ENCODE results near the gene KTN1. TPM values are rescaled to one million over a fixed set of nuclear protein-coding genes. Genes with fewer than 3 reads are reported as not detected.

The KTN1 gene
- total RNA-seq, 2 donors from 2014 or later: 109 to 112 TPM

- peaks cover 5% of the 10 kb centered on the region for H3K36me3 Mint-ChIP-seq
- peaks cover 11 to 16% of the 10 kb centered on the region in 2 donors for H3K4me1 Mint-ChIP-seq (ENCODE audit: low read depth in 2 of 2)
- no peaks in the 10 kb centered on the region for H3K27me3 Mint-ChIP-seq
- ATAC-seq (no peak), DNase-seq (ENCODE audit: low spot score) (no peak)
- no peaks in the 10 kb centered on the region for H3K9me3 Mint-ChIP-seq
- H3K4me3 Mint-ChIP-seq: no peak overlapping the region
- H3K27ac Mint-ChIP-seq: no peak overlapping the region
Observed at GRCh38 chr14:55607386-55607785, 27.4 kb downstream of the KTN1 start.

DNA sequence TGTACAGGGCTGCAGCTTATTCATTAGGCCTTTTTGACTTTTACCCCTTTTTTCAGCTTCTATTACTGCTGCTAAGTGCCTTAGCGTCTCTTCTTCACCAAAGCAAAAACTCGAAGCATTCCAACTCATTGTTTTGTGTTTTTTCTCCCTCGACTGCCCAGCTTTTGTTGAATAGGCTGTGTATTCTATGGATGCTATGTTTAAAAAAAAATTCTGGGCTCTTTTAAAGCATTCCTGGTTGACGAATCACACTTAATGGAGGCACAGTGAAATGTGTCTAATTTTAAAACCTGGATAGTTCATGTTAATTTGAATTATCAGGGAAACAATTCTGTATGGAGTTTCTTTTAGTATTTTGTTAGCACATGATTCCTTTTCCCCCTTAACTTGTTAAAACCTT lies 29.7 kb downstream of the KTN1 start:
- DNase-seq (ENCODE audit: low spot score) (no peak), ATAC-seq (no peak)
- Mint-ChIP-seq H3K9me3 (no peaks in the 10 kb centered on the region), H3K27ac (peak overlapping the region in 1 of 2 donors; percentile 40), H3K4me3 (no peak overlapping the region), H3K36me3 (peaks cover 14% of the 10 kb centered on the region), H3K4me1 (ENCODE audit: low read depth in 2 of 2) (peaks cover 18 to 30% of the 10 kb centered on the region in 2 donors), H3K27me3 (no peaks in the 10 kb centered on the region)

GRCh38 chr14:55610713-55611370 lies 30.8 kb downstream of the KTN1 start:
- peaks cover 22 to 30% of the 10 kb centered on the region in 2 donors for H3K4me1 Mint-ChIP-seq (ENCODE audit: low read depth in 2 of 2)
- ATAC-seq (no peak), DNase-seq (ENCODE audit: low spot score) (no peak)
- H3K27me3 Mint-ChIP-seq: no peaks in the 10 kb centered on the region
- H3K4me3 Mint-ChIP-seq: no peak overlapping the region
- no peak overlapping the region for H3K27ac Mint-ChIP-seq
- H3K9me3 Mint-ChIP-seq: no peaks in the 10 kb centered on the region
- H3K36me3 Mint-ChIP-seq: peaks cover 18% of the 10 kb centered on the region

GRCh38 chr14:55611859-55612258 lies 31.9 kb downstream of the KTN1 start:
- Mint-ChIP-seq H3K9me3 (no peaks in the 10 kb centered on the region), H3K36me3 (peaks cover 26% of the 10 kb centered on the region), H3K4me1 (ENCODE audit: low read depth in 2 of 2) (peaks cover 23 to 30% of the 10 kb centered on the region in 2 donors), H3K27me3 (no peaks in the 10 kb centered on the region), H3K4me3 (no peak overlapping the region), H3K27ac (peak overlapping the region in 1 of 2 donors; percentile 60)
- ATAC-seq (no peak), DNase-seq (ENCODE audit: low spot score) (no peak)

GRCh38 chr14:55614304-55614703 lies 34.3 kb downstream of the KTN1 start:
- no peak for DNase-seq (ENCODE audit: low spot score)
- no peaks in the 10 kb centered on the region for H3K9me3 Mint-ChIP-seq
- H3K27ac Mint-ChIP-seq: no peak overlapping the region
- peaks cover 40% of the 10 kb centered on the region for H3K36me3 Mint-ChIP-seq
- peaks cover 19 to 24% of the 10 kb centered on the region in 2 donors for H3K4me1 Mint-ChIP-seq (ENCODE audit: low read depth in 2 of 2)
- no peak for ATAC-seq
- H3K27me3 Mint-ChIP-seq: no peaks in the 10 kb centered on the region
- H3K4me3 Mint-ChIP-seq: no peak overlapping the region

GRCh38 chr14:55620277-55620676 lies 40.3 kb downstream of the KTN1 start:
- Mint-ChIP-seq H3K4me1 (ENCODE audit: low read depth in 2 of 2) (peaks cover 6 to 16% of the 10 kb centered on the region in 2 donors), H3K27me3 (no peaks in the 10 kb centered on the region), H3K9me3 (no peaks in the 10 kb centered on the region), H3K27ac (no peak overlapping the region), H3K36me3 (peaks cover 44% of the 10 kb centered on the region), H3K4me3 (no peak overlapping the region)
- ATAC-seq (no peak), DNase-seq (ENCODE audit: low spot score) (no peak)

DNA sequence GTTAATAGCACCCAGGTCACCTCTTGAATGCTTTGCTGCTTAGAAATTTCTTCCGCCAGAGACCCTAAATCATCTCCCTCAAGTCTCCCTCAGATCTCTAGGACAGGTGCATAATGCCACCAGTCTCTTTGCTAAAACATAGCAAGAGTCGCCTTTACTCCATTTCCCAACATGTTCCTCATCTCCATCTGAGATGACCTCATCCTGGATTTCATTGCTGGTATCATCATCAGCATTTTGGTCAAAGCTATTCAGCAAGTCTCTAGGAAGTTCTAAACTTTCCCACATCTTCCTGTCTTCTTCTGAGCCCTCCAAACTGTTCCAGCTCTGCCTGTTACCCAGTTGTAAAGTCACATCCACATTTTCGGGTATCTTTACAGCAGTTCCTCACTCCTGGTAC lies 41.0 kb downstream of the KTN1 start:
- Mint-ChIP-seq H3K4me1 (ENCODE audit: low read depth in 2 of 2) (peaks cover 6 to 11% of the 10 kb centered on the region in 2 donors), H3K36me3 (peaks cover 42% of the 10 kb centered on the region), H3K4me3 (no peak overlapping the region), H3K9me3 (no peaks in the 10 kb centered on the region), H3K27ac (no peak overlapping the region), H3K27me3 (no peaks in the 10 kb centered on the region)
- no peak for DNase-seq (ENCODE audit: low spot score)
- no peak for ATAC-seq

GRCh38 chr14:55621391-55621790 lies 41.4 kb downstream of the KTN1 start:
- H3K36me3 Mint-ChIP-seq: peaks cover 41% of the 10 kb centered on the region
- no peak overlapping the region for H3K27ac Mint-ChIP-seq
- DNase-seq (ENCODE audit: low spot score) (no peak), ATAC-seq (no peak)
- peaks cover 6 to 11% of the 10 kb centered on the region in 2 donors for H3K4me1 Mint-ChIP-seq (ENCODE audit: low read depth in 2 of 2)
- no peak overlapping the region for H3K4me3 Mint-ChIP-seq
- no peaks in the 10 kb centered on the region for H3K27me3 Mint-ChIP-seq
- no peaks in the 10 kb centered on the region for H3K9me3 Mint-ChIP-seq

- Mint-ChIP-seq H3K27me3 (no peaks in the 10 kb centered on the region), H3K9me3 (no peaks in the 10 kb centered on the region), H3K36me3 (peaks cover 32% of the 10 kb centered on the region), H3K4me3 (no peak overlapping the region), H3K4me1 (ENCODE audit: low read depth in 2 of 2) (peaks cover 10 to 16% of the 10 kb centered on the region in 2 donors), H3K27ac (no peak overlapping the region)
- DNase-seq (ENCODE audit: low spot score): no peak
- no peak for ATAC-seq
Observed at GRCh38 chr14:55624913-55625312, 44.9 kb downstream of the KTN1 start.

- ATAC-seq: no peak
- Mint-ChIP-seq H3K27ac (no peak overlapping the region), H3K36me3 (peaks cover 36% of the 10 kb centered on the region)
Observed at GRCh38 chr14:55625481-55625880, 45.5 kb downstream of the KTN1 start.

GRCh38 chr14:55626131-55626530 lies 46.1 kb downstream of the KTN1 start:
- H3K4me3 Mint-ChIP-seq: no peak overlapping the region
- H3K4me1 Mint-ChIP-seq (ENCODE audit: low read depth in 2 of 2): peaks cover 11 to 19% of the 10 kb centered on the region in 2 donors
- no peak overlapping the region for H3K27ac Mint-ChIP-seq
- DNase-seq (ENCODE audit: low spot score) (no peak), ATAC-seq (no peak)
- no peaks in the 10 kb centered on the region for H3K27me3 Mint-ChIP-seq
- peaks cover 33% of the 10 kb centered on the region for H3K36me3 Mint-ChIP-seq
- no peaks in the 10 kb centered on the region for H3K9me3 Mint-ChIP-seq

More at GRCh38 chr14:55625481-55625880, 45.5 kb downstream of the KTN1 start:
- DNase-seq (ENCODE audit: low spot score): no peak
- Mint-ChIP-seq H3K4me3 (no peak overlapping the region), H3K9me3 (no peaks in the 10 kb centered on the region), H3K4me1 (ENCODE audit: low read depth in 2 of 2) (peaks cover 16% of the 10 kb centered on the region in 2 donors), H3K27me3 (no peaks in the 10 kb centered on the region)

GRCh38 chr14:55628426-55628825 lies 48.4 kb downstream of the KTN1 start:
- no peak overlapping the region for H3K27ac Mint-ChIP-seq
- H3K4me3 Mint-ChIP-seq: no peak overlapping the region
- no peak for ATAC-seq
- H3K4me1 Mint-ChIP-seq (ENCODE audit: low read depth in 2 of 2): peaks cover 5 to 19% of the 10 kb centered on the region in 2 donors
- H3K36me3 Mint-ChIP-seq: peaks cover 26% of the 10 kb centered on the region
- H3K9me3 Mint-ChIP-seq: no peaks in the 10 kb centered on the region
- no peaks in the 10 kb centered on the region for H3K27me3 Mint-ChIP-seq
- no peak for DNase-seq (ENCODE audit: low spot score)

DNA sequence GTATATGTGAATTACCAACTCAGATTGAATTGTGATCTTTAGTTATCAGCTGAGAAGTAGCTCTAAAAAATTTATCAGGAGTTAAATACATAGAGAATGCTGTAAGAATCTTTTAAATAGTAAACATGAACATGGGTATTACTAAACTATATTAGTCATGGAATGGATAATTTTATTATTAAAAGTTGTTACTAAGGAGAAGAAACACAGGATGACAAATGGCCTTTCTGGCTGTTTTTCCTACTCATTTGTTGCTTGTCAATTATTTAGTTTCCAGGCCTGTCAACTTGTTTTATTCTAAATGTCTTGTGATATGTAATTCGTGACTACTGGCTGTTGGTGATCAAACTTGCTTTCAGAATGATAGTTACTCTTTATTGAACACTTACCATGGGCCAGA lies 58.7 kb downstream of the KTN1 start:
- no peak overlapping the region for H3K27ac Mint-ChIP-seq
- no peak overlapping the region for H3K4me3 Mint-ChIP-seq
- peaks cover 0 to 3% of the 10 kb centered on the region in 2 donors for H3K4me1 Mint-ChIP-seq (ENCODE audit: low read depth in 2 of 2)
- DNase-seq (ENCODE audit: low spot score): no peak
- ATAC-seq: no peak
- no peaks in the 10 kb centered on the region for H3K27me3 Mint-ChIP-seq
- peaks cover 29% of the 10 kb centered on the region for H3K36me3 Mint-ChIP-seq
- no peaks in the 10 kb centered on the region for H3K9me3 Mint-ChIP-seq

DNA sequence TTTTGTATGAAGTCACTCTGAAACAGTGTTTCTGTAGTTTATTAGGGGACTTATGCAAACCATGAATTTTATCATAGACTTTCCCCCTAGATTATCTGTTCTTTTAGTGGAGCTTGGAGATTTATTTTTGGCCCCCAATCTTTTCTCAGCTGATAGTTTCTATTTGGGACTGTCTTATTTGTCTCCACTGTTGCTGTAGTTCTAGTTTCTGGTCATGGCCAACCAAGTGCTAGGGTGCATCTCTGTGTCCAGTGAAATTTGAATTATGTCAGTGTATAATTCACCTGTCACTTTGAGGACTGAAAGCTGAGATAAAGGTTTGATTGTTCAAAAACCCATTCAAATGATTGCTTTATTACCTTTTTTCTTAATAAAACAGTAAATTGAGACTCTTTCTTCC lies 61.3 kb downstream of the KTN1 start:
- Mint-ChIP-seq H3K4me1 (ENCODE audit: low read depth in 2 of 2) (no peaks in the 10 kb centered on the region), H3K36me3 (peaks cover 29% of the 10 kb centered on the region), H3K27me3 (no peaks in the 10 kb centered on the region), H3K27ac (no peak overlapping the region), H3K9me3 (no peaks in the 10 kb centered on the region), H3K4me3 (no peak overlapping the region)
- DNase-seq (ENCODE audit: low spot score) (no peak), ATAC-seq (no peak)

DNA sequence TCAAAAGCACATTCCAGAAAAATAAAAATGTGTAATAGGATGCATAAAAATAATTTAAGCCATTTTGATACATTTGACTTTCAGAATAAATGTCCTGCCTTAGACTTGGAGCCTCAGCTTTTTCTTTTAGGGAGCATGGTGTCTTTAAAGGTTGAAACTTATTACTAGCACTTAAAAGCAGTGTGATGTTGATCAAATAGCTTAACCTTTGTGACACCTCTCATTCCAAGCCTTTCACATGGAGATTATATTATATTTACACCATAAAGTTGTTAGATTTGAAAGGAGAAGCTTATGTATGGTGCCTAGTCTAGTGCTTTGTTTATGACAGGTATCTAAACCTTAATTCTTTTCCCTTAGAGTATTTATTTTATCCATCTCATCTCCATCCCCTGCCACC lies 61.9 kb downstream of the KTN1 start:
- DNase-seq (ENCODE audit: low spot score) (no peak), ATAC-seq (no peak)
- no peak overlapping the region for H3K4me3 Mint-ChIP-seq
- H3K27me3 Mint-ChIP-seq: no peaks in the 10 kb centered on the region
- peaks cover 27% of the 10 kb centered on the region for H3K36me3 Mint-ChIP-seq
- no peaks in the 10 kb centered on the region for H3K4me1 Mint-ChIP-seq (ENCODE audit: low read depth in 2 of 2)
- H3K9me3 Mint-ChIP-seq: no peaks in the 10 kb centered on the region
- no peak overlapping the region for H3K27ac Mint-ChIP-seq

All from natural killer cell treated with Interleukin-12 subunit alpha and Interleukin-12 subunit beta and Interleukin-15 and Interleukin-18, amount 100 ng/mL, for 72 hours (primary cell).